Stimulated activated CD4-positive, alpha-beta T cell treated with anti-CD3 and anti-CD28 coated beads, Interleukin-4, amount 100 ng/mL, for 1 hour (primary cell): ENCODE results near the gene CHN2.
"Not testable (repeated sequence)": the region's sequence is repeated elsewhere in the genome, so short reads cannot be mapped to it uniquely, and the experiment has no call there.

Source experiments
- DNase-seq: peaks from one replicate; pipeline ENCODE4 v3.0.0-alpha.2; 2020

CHN2 gene

GRCh38 chr7:29262191-29262917, 67.8 kb downstream of the CHN2 start:
- no peak for DNase-seq

DNA sequence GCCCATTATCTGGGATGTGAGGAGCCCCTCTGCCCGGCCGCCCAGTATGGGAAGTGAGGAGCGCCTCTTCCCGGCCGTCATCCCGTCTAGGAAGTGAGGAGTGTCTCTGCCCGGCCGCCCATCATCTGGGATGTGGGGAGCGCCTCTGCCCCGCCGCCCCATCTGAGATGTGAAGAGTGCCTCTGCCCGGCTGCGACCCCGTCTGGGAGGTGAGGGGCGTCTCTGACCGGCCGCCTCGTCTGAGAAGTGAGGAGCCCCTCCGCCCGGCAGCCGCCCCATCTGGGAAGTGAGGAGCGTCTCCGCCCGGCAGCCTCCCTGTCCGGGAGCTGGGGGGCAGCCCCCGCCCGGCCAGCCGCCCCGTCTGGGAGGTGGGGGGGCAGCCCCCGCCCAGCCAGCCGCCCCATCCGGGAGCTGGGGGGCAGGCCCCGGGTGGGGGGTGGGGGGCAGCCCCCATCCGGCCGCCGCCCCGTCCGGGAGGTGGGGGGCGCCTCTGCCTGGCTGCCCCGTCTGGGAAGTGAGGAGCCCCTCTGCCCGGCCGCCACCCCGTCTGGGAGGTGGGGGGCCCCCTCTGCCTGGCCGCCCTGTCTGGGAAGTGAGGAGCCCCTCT, 69.1 kb downstream of the CHN2 start:
- DNase-seq, result not testable (repeated sequence)

DNA sequence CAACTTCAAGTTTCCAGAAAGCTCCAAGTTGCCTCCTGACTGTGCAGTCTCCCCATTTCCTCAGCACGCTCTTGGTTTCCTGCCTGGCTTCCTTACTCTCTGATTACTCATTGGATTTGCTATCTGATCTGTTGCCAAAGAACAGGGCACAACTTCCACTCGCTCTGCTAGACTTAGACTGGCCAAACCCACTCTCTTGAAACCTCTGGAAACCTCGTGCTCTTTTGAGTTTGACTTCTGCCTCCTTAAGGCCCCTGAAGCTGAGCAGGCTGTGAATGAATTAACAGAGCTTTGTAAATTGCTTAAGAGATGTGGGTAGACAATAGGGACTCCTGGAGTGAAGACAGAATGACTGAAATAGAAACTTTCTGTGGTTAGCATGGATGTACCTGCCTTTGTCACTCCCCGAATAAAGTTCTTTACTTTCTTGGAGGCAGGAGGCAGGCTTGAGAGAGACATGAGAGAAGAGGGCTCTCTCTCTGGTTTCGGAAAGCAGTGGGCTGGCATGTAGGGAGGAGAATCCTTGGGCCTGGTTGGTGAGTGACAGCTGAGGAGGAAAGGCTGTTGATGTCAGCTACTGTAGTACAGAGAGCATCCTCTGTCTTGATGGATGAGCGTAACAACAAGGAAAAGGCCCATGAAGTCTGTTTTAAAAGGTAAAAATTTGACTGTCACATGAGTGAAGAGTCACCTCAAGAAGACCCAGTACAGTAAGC, 70.8 kb downstream of the CHN2 start:
- DNase-seq, result no peak

DNA sequence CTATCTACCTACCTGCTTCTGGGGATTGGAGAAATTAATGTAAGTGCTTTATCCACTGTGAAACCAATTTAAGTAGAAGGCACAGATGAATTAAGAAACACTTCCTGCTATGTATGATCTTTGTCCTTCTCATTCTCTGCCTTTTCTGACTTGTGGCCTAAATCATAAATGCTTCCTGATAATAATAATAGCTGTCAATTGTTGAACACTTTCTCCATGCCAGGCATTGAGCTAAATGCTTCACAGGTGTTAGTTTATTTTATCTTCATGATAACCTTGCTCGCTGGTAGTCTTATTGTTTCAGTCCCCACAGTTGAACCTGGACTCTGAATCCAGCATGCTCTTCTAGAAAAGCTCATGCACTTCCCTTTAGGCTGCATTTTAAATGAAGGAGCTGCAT, 75.4 kb downstream of the CHN2 start:
- DNase-seq, result no peak

DNA sequence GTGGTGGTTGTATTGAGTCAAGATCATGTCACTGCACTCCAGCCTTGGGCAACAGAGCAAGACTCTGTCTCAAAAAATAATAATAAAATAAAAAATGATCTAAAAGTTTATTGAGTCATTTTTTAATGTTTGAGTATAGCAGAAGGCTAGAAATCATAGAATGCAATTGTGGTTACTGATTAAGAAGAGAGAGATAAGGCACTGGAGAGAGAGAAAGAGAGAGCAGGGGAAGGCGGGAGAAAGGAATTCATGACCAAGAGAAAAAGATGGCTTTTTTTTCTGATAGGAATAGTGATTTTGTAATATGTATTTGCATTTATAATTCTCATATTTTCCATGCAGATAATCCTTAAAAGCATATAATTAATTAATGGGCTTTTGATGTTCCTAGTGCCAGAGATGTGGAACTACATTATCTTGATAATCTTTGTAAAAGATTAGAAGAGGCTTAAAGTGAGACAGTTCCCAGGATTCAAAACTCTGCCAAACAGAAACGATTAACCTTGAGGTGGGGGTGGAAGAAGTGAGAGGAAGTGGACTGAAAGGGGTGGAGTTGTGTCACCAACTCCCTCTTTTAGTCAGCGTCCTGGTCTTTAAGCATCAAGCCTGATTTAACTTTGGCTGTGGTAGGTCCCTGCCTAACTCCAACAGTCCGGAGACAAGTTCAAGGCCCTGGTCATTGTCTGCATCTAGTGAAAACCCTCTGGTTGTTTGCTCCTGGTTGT, 76.2 kb downstream of the CHN2 start:
- no peak for DNase-seq

DNA sequence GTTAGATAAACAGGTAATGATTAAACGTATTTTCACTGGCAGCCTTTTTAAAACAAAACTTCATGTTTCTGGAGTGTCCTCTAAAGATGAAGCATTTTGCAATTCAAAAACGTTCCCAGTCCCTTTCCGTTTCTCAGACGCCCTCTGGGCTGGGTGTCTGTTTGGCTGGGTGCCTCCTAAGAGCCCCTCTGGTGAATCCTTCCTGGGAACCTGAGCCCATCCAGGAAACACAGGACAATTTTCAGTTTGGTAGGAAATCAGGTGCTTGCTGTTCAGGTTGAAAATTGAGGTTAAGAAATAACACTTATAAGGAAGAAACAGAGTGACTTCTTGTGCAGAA, 76.7 kb downstream of the CHN2 start:
- no peak for DNase-seq

DNA sequence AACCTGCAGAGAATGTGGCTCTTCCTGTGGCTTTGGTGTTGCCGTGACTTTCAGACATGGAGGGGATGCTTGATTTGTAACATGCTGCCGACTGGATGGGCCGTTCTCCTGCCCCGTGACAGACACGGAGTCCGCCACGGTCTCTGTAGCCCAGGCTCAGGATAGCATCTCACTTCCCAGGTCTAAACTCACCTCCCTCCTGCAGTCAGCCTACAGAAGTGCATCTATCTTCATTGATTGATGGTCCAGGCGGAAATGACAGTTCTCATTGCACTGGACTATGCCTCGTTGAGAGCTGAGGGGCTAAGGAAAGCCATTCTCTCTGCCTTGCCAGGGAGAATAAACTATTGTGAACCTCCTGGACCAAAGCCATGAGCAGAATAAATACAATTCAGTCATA, 77.5 kb downstream of the CHN2 start:
- DNase-seq, result no peak

DNA sequence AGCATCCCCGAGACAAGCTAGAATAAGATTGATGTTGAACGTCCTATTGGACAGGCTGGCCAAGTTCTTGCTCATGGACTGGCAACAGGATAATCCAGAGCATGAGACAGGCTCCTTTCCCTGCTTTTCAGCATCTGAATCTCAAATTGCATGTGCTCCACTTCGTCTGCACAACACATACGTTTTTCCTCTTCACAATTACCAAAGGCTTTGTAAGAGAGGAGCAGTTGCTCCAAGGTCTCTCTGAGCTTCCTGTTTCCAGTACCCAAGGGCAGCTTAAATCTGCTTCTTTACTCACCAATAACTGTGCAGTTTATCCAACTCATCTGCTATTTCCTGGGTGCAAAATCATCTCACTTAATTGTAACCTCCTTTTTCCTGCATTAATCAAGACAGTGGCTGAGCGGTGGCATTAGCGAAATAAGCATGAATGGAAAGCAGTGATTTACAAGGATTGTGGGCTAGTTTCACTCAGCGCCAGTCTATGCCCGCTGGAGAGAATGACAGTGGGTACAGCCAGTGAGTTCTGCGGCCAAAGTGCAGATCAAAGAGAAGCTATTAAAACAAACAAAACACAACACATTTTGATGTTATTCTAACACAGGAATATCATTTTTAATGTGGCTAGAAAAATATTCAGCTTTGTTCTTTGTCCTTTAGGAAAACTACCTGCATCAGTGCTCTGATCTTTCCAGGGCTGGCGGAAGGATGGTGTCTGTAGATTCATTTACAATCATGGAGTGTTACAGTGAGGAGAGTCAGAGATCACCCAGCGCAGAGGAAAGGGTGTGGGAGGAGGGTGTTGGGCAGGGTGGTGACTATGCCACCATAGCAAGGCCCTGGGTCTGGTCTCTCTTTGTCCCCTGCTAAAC, 79.8 kb downstream of the CHN2 start:
- DNase-seq, result no peak

- DNase-seq, result no peak
Observed at GRCh38 chr7:29275018-29275318, 80.4 kb downstream of the CHN2 start.

DNA sequence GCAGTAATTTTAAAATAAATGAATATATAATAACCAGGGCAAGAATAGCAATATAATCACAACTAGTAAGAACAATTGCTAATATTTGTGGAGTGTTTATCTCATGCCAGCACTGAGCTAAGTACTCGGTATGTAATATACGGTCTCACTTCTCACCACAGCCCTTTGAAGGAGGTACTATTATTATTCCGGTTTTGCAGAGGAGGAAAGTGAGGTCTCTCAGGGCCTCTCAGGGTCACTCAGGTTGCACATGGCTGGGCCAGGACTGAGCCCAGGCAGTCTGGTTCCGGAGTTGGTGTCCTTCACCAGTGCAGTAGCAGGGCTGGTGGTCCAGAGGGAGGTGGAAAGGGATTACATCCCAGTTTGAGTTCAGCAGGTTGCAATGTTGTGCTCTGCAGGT, 80.9 kb downstream of the CHN2 start:
- no peak for DNase-seq

- DNase-seq, result no peak
Observed at GRCh38 chr7:29276199-29276598, 81.6 kb downstream of the CHN2 start.

- no peak for DNase-seq
Observed at GRCh38 chr7:29276806-29277205, 82.2 kb downstream of the CHN2 start.

DNA sequence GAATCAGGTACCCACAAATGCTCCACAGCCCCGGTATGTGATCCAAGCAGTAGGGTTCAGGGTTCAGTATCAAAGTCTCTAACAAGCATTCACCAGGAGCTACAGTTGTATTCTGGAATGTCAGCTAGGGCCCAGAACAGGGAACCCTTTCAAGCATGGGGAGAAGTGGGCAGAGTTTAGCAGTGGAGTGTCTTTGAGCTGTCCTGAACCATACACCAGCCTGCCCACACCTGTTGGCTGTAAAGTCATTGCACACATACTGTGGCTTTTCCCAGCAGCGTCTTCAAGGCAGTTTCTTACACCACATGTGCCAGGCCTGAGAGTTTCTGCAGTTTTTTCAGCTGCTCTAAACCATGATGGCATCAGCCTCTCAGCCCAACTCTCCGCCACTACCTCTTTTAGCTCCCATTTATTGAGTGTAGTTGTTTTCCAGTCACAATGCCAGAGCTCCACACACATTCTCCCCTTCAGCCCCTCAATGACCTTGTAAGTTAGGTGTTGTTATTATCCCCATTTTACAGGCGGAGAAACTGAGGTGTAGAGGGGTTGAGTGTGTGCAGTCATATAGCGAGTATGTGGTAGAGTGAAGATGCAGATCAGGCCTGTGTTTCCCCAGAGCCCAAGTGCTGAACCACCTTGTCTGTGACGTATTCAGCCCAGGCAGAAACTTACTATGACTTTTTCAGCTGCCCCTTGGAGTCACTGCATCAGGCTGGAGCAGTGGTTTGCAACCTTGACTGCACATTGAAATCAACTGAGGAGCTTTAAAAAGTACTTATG, 83.1 kb downstream of the CHN2 start:
- DNase-seq, result no peak

- no peak for DNase-seq
Observed at GRCh38 chr7:29278337-29279069, 83.9 kb downstream of the CHN2 start.

DNA sequence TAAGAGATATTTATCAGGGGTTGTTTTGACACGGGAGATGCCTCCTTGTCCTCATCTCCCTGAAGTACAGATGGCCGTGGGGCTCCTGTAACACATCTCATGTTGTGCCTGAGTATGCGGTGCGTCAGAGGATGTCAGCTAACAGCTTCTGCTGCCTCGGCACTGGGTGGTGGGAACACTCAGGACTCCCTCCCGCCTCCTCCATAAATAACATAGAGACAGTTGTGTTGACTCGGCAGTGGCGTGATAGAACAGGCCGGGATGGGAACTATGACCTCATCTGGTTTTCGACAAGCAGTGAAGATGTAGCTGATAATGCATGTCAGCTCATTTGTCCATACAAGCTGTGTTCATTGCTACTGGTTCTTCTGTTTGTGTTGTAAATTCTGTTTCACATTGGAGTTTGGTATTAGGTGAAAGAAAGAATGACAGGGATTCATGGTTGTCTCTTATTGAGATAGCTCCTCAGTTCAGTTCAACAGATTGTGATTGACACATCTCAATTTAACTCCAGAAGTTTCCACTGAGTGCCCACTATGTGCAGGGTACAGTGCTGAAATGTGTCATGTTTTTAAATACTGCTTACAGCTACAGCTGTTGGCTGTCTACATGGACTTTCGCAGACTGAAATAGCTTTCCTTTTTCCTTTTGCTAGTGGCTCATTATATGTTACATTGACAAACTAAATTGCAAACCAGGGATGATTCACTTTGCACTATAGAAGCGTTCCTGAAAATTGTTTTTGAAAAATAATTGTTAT, 87.4 kb downstream of the CHN2 start:
- no peak for DNase-seq

DNA sequence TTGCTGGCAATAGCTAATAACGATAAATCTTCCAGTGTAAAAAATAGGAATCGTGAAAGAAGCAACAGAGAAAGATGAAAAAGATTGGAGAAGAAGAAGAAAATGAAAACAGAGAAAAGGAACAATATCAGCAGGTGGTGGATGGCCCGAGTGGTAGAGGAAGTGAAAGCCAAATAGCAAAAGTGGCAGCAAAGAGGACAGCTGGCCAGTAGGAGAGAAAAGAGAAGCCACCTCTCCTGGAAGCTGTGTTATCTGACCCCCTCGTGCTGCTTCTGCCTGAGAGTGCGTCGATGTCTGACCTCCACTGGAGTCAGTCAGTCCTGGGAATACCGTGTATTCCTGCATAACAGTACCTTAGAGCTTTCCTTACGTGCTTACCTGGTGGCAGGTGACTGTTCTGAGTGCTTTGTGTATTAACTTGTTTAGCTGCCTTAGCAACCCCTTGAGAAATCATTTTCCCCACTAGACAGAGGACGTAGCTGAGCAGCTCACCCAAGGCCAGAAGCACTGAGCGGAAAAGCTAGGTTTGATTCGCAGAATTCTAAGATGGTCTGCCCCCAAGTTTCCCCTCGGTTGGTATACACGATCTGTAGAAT, 88.3 kb downstream of the CHN2 start:
- no peak for DNase-seq

DNA sequence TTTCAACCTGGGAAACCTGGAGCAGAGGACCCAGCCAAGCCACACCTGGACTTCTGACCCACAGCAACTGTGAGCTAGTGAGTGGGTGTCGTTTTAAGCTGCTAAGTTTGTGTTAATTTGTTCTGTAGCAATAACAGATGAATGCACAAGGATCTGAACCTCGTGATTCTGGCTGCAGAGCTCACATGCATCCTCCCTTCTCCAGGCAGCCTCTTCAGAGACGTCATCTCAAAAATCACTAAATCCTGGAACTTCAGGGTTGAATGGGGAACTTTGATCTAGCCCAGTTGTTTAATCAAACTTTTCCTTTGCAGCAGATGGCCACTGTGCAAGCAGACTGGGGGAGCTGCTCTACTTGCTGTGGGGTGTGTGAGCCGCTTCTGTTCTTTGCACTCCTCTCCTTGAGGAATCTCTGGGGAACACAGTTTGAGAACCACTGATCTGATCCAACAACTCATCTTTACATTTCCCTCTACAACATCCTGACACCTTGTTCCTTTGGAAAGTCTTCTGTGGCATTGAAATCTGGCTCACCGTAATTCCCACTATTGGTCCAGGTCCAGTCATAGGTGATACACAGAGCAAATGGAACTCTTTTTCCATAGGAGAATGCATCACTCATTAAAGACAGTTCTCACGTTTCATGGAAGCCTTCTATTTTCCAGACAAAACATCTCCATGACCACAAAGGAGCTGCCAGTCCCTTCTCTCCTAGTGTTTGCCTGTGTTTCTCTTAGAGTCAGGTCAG, 90.3 kb downstream of the CHN2 start:
- DNase-seq, result no peak

DNA sequence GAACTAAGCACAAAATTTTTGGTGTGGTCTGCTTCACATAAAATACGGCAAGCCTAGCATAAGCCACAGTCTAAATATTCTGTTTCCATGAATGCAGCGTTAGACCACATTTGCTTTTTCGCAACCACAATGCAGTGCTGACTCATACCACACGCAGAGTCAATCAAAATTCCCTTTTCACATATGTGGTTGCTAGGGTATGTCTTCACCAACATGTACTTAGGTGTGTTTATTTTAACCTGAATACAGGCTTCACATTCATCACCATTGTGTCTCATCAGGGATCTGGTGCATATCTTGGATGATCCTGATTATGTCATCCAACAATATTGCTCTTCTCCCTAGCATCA, 90.8 kb downstream of the CHN2 start:
- DNase-seq, result no peak

DNA sequence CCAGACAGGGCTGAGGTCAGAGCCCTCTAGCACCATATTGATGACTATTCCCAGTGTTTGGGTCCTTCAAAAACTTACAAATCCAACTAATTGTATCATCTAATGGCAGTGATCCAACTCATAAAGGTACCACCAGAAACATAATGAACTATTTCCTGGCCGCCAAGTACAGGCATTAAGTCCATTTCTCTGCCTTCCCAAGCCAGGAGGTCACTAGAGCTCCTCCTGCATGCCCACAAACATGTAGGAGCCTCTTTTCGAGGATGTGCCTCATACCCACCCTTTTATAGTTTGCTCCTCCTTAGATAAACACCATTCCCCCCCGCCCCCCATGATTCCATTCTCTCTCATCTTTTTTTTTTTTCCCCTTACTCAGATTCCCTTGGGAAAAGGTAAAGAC, 91.3 kb downstream of the CHN2 start:
- no peak for DNase-seq

- DNase-seq, result no peak
Observed at GRCh38 chr7:29287366-29287765, 92.8 kb downstream of the CHN2 start.
